GM21825 (cell line): Measurements from ENCODE around the gene DUX4.
A peak's percentile ranks its signal among the peaks of the same experiment; 100 is the strongest.
"Not testable (repeated sequence)": the region's sequence is repeated elsewhere in the genome, so short reads cannot be mapped to it uniquely, and the experiment has no call there.

Experiments
- ATAC-seq: cut with Tn5 transposase; IDR thresholded peaks from one replicate; pipeline ENCODE4 v1.9.1; 2021; ENCODE audit warnings: mild to moderate bottlenecking, moderate library complexity; ENCODE audit not compliant: unreplicated experiment

The DUX4 gene

GRCh38 chr4:190173428-190173827 is at the start of gene DUX4:
TSS of gene DUX4 (plus strand) at chr4:190173774. CDS start at chr4:190173774, 0 bp downstream.
- ATAC-seq = not testable (repeated sequence)

DNA sequence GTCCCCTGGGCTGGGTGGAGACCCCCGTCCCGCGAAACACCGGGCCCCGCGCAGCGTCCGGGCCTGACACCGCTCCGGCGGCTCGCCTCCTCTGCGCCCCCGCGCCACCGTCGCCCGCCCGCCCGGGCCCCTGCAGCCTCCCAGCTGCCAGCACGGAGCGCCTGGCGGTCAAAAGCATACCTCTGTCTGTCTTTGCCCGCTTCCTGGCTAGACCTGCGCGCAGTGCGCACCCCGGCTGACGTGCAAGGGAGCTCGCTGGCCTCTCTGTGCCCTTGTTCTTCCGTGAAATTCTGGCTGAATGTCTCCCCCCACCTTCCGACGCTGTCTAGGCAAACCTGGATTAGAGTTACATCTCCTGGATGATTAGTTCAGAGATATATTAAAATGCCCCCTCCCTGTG is 1.9 kb downstream of the DUX4 start:
- not testable (repeated sequence) for ATAC-seq

DNA sequence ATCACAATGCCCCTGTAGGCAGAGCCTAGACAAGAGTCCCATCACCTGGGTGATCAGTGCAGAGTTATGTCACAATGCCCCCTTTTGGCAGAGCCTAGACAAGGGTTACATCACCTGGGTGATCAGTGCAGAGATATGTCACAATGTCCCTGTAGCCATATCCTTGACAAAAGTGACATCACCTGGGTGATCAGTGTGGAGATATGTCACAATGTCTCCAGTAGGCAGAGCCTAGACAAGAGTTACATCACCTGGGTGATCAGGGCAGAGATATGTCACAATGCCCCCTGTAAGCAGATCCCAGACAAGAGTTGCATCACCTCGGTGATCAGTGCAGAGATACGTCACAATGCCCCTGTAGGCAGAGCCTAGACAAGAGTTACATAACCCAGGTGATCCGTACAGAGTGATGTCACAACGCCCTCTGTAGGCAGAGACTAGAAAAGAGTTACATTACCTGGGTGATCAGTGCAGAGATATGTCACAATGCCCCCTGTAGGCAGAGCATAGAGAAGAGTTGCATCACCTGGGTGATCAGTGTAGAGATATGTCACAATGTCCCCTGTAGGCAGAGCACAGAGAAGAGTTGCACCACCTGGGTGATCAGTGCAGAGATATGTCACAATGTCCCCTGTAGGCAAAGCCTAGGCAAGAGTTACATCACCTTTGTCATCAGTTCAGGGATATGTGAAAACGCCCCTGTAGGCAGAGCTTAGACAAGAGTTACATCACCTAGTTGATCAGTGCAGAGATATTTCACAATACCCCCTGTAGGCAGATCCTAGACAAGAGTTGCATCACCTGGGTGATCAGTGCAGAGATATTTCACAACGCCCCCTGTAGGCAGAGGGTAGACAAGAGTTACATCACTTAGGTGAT is 4.4 kb downstream of the DUX4 start:
- not testable (repeated sequence) for ATAC-seq

DNA sequence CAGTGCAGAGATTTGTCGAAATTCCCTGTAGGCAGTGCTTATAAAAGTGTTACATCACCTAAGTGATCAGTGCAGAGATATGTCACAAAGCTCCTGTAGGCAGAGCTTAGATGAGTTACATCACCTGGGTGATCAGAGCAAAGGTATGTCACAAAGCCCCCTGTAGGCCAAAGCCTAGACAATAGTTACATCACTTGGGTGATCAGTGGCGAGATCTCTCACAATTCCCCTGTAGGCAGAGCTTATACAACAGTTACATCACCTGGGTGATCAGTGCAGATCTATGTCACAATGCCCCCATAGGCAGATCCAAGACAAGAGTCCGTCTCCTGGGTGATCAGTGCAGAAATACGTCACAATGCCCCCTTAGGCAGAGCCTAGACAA is 5.0 kb downstream of the DUX4 start:
- ATAC-seq = not testable (repeated sequence)

GRCh38 chr4:190179030-190179739 is 5.6 kb downstream of the DUX4 start:
- ATAC-seq = peak; percentile 63

DNA sequence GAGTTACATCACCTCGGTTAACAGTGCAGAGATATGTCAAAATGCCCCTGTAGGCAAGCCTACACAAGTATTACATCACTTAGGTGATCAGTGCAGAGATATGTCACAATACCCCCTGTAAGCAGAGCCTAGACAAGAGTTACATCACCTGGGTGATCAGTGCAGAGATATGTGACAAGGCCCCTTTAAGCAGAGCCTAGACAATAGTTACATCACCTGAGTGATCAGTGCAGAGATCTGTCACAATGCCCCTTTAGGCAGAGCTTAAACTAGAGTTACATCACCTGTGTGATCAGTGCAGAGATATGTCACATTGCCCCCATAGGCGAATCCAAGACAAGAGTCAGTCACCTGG is 6.1 kb downstream of the DUX4 start:
- ATAC-seq = not testable (repeated sequence)

GRCh38 chr4:190180947-190181346 is 7.4 kb downstream of the DUX4 start:
- not testable (repeated sequence) for ATAC-seq

- ATAC-seq = not testable (repeated sequence)
Observed at GRCh38 chr4:190181481-190182100, 8.0 kb downstream of the DUX4 start.

GRCh38 chr4:190203510-190203909 is 29.9 kb downstream of the DUX4 start:
- not testable (repeated sequence) for ATAC-seq
